GM12892 (cell line): ENCODE data around the gene IL36RN.

Source experiments
- POLR2A ChIP-seq: IDR thresholded peaks from 2 replicates; pipeline ENCODE4 v1.6.1; 2011; ENCODE audit warnings: low read depth, low read length, control low read depth
- TAF1 ChIP-seq: IDR thresholded peaks from 2 replicates; pipeline ENCODE4 v1.6.1; 2011; ENCODE audit warnings: low read depth, mild to moderate bottlenecking, control low read depth, low read length, borderline replicate concordance

- TF ChIP-seq POLR2A (no peak), TAF1 (no peak)
Measured at GRCh38 chr2:113032737-113033136, 26.3 kb upstream of the IL36RN start.
